ENCODE results near the gene TOPORS.
"Not testable (repeated sequence)": the region's sequence is repeated elsewhere in the genome, so short reads cannot be mapped to it uniquely, and the experiment has no call there.

Gene TOPORS

DNA sequence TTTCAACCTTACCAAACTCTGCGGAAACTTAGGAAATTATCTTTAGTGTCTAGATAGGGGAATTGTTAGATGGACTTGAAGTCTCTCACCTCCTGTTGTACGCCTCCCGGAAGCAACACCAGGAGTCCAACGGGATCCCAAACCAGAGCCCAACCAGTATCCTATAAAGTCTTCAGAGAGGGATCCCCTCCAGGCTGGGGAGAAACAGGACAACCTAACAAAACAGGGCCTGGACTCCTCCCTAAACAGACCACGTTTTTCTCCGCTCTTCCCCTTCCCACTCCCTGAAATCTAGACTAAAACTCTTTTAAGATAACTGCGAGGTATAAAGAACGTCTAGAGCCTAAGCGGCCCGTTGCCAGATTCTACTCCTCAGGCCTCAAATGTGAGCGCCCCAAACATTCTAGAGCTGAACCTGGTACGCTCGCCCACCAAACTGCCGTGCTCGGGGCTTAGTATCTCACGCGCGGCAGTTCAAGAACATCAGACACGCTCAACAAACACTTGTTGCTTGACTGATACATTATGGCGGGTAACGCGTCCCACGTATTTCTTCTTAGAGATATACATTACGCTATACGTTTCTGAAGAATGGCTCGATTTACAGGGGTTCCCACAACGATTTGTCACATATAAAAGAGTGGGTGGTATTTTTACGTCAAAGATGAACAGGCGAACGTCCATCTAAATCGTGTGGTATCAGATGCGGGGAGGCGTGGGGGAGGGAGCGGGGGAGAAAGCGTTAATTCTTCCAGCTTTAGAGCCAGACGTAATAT, 922 bp downstream of the TOPORS start:
- Histone ChIP-seq H3K79me2 (peaks cover 11% of the 10 kb centered on the region), H3K4me3 (ENCODE audit: low read depth, low read length) (peak overlapping the region; percentile 95), H3K36me3 (ENCODE audit: control insufficient read depth, insufficient read depth, low read length) (no peaks in the 10 kb centered on the region), H3K4me1 (no peaks in the 10 kb centered on the region), H3K9ac (no peak overlapping the region), H3K27me3 (ENCODE audit: control insufficient read depth, insufficient read depth, low read length) (no peaks in the 10 kb centered on the region), H3K4me2 (ENCODE audit: low read length) (peak overlapping the region; percentile 79), H3K9me3 (ENCODE audit: control insufficient read depth, low read length) (no peaks in the 10 kb centered on the region), H2AFZ (peak overlapping the region; percentile 43), H3K27ac (peak overlapping the region; percentile 91)
- TF ChIP-seq CTCF (IDR thresholded peaks at IDR 0.05): no peak

- peak overlapping the region; percentile 79 for H3K4me2 ChIP-seq (ENCODE audit: low read length)
- no peaks in the 10 kb centered on the region for H3K4me1 ChIP-seq
These were observed 1.7 kb downstream of the TOPORS start for GRCh38 chr9:32550562-32551275.

GRCh38 chr9:32550150-32550561, 2.2 kb downstream of the TOPORS start:
- Histone ChIP-seq H3K4me3 (ENCODE audit: low read depth, low read length) (peak overlapping the region; percentile 95), H3K4me1 (no peaks in the 10 kb centered on the region), H3K9ac (no peak overlapping the region), H2AFZ (peak overlapping the region; percentile 43), H3K9me3 (ENCODE audit: control insufficient read depth, low read length) (no peaks in the 10 kb centered on the region), H3K79me2 (peaks cover 11% of the 10 kb centered on the region), H3K4me2 (ENCODE audit: low read length) (peak overlapping the region; percentile 79), H3K27me3 (ENCODE audit: control insufficient read depth, insufficient read depth, low read length) (no peaks in the 10 kb centered on the region), H3K27ac (peak overlapping the region; percentile 91), H3K36me3 (ENCODE audit: control insufficient read depth, insufficient read depth, low read length) (no peaks in the 10 kb centered on the region)
- TF ChIP-seq CTCF (IDR thresholded peaks at IDR 0.05): no peak

More at GRCh38 chr9:32550562-32551275, 1.7 kb downstream of the TOPORS start:
- Histone ChIP-seq H3K36me3 (ENCODE audit: control insufficient read depth, insufficient read depth, low read length) (no peaks in the 10 kb centered on the region), H3K9me3 (ENCODE audit: control insufficient read depth, low read length) (no peaks in the 10 kb centered on the region), H3K79me2 (peaks cover 11% of the 10 kb centered on the region), H3K4me3 (ENCODE audit: low read depth, low read length) (peak overlapping the region; percentile 95), H3K27me3 (ENCODE audit: control insufficient read depth, insufficient read depth, low read length) (no peaks in the 10 kb centered on the region), H3K27ac (peak overlapping the region; percentile 91), H3K9ac (no peak overlapping the region), H2AFZ (peak overlapping the region; percentile 43)
- TF ChIP-seq CTCF (IDR thresholded peaks at IDR 0.05): no peak

DNA sequence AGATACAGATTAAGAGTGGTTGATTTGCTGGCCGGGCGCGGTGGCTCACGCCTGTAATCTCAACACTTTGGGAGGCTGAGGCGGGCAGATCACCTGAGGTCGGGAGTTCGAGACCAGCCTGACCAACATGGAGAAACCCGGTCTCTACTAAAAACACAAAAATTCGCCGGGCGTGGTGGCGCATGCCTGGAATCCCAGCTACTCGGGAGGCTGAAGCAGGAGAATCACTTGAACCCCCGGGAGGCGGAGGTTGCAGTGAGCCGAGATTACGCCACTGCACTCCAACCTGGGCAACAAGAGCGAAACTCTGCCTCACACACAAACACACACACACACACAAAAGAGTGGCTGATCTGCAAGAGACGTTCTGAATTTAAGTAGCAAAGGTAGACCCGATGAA, 4.2 kb downstream of the TOPORS start:
- H3K27ac ChIP-seq; H3K4me1 ChIP-seq; H3K9me3 ChIP-seq (ENCODE audit: control insufficient read depth, low read length); H3K4me3 ChIP-seq (ENCODE audit: low read depth, low read length); H2AFZ ChIP-seq; H3K27me3 ChIP-seq (ENCODE audit: control insufficient read depth, insufficient read depth, low read length); H3K9ac ChIP-seq; H3K36me3 ChIP-seq (ENCODE audit: control insufficient read depth, insufficient read depth, low read length); H3K4me2 ChIP-seq (ENCODE audit: low read length): not testable (repeated sequence)
- peaks cover 11% of the 10 kb centered on the region for H3K79me2 ChIP-seq

DNA sequence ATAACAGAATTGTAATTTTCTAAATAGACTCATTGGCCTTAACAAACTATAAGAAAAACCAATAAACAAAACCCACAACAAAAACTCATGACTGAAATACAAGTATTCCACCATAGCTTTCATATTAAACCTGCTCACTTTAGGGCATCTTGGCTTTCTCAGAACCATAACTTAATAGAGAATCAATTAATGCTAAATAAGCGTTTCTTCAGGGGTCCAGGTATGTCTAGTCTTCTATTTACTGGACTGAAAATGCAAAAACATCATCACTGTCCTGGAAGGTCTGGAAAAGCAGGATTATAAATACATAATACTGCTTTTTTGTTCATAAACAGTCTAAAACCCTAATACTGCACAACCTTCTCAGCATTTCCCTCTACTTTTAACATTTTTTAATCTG, 6.5 kb downstream of the TOPORS start:
- Histone ChIP-seq H3K36me3 (ENCODE audit: control insufficient read depth, insufficient read depth, low read length) (no peaks in the 10 kb centered on the region), H3K4me3 (ENCODE audit: low read depth, low read length) (no peak overlapping the region), H2AFZ (no peak overlapping the region), H3K27me3 (ENCODE audit: control insufficient read depth, insufficient read depth, low read length) (no peaks in the 10 kb centered on the region), H3K27ac (no peak overlapping the region), H3K9ac (no peak overlapping the region), H3K79me2 (peaks cover 11% of the 10 kb centered on the region), H3K9me3 (ENCODE audit: control insufficient read depth, low read length) (no peaks in the 10 kb centered on the region), H3K4me2 (ENCODE audit: low read length) (no peak overlapping the region), H3K4me1 (no peaks in the 10 kb centered on the region)
- TF ChIP-seq CTCF (IDR thresholded peaks at IDR 0.05): no peak

Measured in parathyroid adenoma (tissue), 2 donors.